Superior temporal gyrus (tissue), 1 donor: ENCODE measurements around the gene ADAP1.
A peak's percentile ranks its signal among the peaks of the same experiment; 100 is the strongest.

Experiments
- DNase-seq: peaks from one replicate; pipeline ENCODE4 v3.0.0-alpha.2; 2016; ENCODE audit errors: extremely low spot score

Gene ADAP1

GRCh38 chr7:909358-910329, 44.8 kb downstream of the ADAP1 start:
- peak; percentile 63 for DNase-seq

- DNase-seq: peak; percentile 55
Observed at GRCh38 chr7:908591-909357, 45.7 kb downstream of the ADAP1 start.

- no peak for DNase-seq
Observed at GRCh38 chr7:908159-908581, 46.3 kb downstream of the ADAP1 start.

- DNase-seq: no peak
Observed at GRCh38 chr7:907158-907980, 47.1 kb downstream of the ADAP1 start.

GRCh38 chr7:906776-907157, 47.7 kb downstream of the ADAP1 start:
- no peak for DNase-seq

GRCh38 chr7:904847-905246, 49.6 kb downstream of the ADAP1 start:
- DNase-seq: no peak

GRCh38 chr7:903921-904755, 50.3 kb downstream of the ADAP1 start:
- no peak for DNase-seq

- DNase-seq: no peak
Observed at GRCh38 chr7:902996-903395, 51.5 kb downstream of the ADAP1 start.

GRCh38 chr7:901388-902154, 52.9 kb downstream of the ADAP1 start:
- DNase-seq: peak; percentile 37

- DNase-seq: no peak
Observed at GRCh38 chr7:901041-901387, 53.5 kb downstream of the ADAP1 start.

GRCh38 chr7:900331-901040, 54.0 kb downstream of the ADAP1 start:
- DNase-seq: no peak

- DNase-seq: no peak
Observed at GRCh38 chr7:899806-900205, 54.7 kb downstream of the ADAP1 start.

- DNase-seq: no peak
Observed at GRCh38 chr7:898855-899681, 55.4 kb downstream of the ADAP1 start.

GRCh38 chr7:898460-898854, 56.0 kb downstream of the ADAP1 start:
- no peak for DNase-seq

GRCh38 chr7:897771-898376, 56.6 kb downstream of the ADAP1 start:
- no peak for DNase-seq

GRCh38 chr7:897086-897485, 57.4 kb downstream of the ADAP1 start:
- no peak for DNase-seq

- no peak for DNase-seq
Observed at GRCh38 chr7:896346-897075, 58.0 kb downstream of the ADAP1 start.
